Measurements from ENCODE around the gene ZDHHC12. TPM values are rescaled to one million over a fixed set of nuclear protein-coding genes. Genes with fewer than 3 reads are reported as not detected.

ZDHHC12 gene
- total RNA-seq, 6 experiments from 2014 or later = 48.1 to 54.6 (median 53.1) TPM

DNA sequence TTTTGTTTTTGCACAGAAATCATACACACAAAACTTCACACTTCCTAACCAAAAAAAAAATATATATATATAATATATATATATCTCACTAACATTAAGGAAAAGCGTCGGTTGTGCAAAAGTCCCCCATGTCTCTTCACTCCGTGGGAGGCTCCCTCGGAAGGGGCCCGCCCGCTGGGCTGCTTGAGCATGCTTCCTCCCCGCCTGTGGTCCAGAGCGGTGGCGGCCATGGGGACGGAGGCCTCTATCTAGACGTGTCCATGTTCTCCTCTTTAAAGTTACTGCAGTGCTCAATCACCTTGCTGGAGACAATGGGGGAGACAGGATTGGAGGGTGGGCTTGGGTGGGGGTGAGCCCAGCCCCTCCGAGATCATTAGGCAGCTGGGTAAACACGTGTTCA lies 7.2 kb upstream of the ZDHHC12 start:
- Mint-ChIP-seq H3K27ac (no peak overlapping the region), H3K36me3 (ENCODE audit: low read depth) (peaks cover 6% of the 10 kb centered on the region; the same call in 1 of the 2 replicates), H3K9me3 (no peaks in the 10 kb centered on the region), H3K4me3 (no peak overlapping the region), H3K4me1 (ENCODE audit: low read depth) (no peaks in the 10 kb centered on the region; the same call in 1 of the 2 replicates), H3K27me3 (ENCODE audit: insufficient read depth) (no peaks in the 10 kb centered on the region; the same call in 1 of the 2 replicates)
- no peak for DNase-seq
- TF ChIP-seq, protein P1, sequence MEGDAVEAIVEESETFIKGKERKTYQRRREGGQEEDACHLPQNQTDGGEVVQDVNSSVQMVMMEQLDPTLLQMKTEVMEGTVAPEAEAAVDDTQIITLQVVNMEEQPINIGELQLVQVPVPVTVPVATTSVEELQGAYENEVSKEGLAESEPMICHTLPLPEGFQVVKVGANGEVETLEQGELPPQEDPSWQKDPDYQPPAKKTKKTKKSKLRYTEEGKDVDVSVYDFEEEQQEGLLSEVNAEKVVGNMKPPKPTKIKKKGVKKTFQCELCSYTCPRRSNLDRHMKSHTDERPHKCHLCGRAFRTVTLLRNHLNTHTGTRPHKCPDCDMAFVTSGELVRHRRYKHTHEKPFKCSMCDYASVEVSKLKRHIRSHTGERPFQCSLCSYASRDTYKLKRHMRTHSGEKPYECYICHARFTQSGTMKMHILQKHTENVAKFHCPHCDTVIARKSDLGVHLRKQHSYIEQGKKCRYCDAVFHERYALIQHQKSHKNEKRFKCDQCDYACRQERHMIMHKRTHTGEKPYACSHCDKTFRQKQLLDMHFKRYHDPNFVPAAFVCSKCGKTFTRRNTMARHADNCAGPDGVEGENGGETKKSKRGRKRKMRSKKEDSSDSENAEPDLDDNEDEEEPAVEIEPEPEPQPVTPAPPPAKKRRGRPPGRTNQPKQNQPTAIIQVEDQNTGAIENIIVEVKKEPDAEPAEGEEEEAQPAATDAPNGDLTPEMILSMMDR (IDR thresholded peaks at IDR 0.05) = no peak

DNA sequence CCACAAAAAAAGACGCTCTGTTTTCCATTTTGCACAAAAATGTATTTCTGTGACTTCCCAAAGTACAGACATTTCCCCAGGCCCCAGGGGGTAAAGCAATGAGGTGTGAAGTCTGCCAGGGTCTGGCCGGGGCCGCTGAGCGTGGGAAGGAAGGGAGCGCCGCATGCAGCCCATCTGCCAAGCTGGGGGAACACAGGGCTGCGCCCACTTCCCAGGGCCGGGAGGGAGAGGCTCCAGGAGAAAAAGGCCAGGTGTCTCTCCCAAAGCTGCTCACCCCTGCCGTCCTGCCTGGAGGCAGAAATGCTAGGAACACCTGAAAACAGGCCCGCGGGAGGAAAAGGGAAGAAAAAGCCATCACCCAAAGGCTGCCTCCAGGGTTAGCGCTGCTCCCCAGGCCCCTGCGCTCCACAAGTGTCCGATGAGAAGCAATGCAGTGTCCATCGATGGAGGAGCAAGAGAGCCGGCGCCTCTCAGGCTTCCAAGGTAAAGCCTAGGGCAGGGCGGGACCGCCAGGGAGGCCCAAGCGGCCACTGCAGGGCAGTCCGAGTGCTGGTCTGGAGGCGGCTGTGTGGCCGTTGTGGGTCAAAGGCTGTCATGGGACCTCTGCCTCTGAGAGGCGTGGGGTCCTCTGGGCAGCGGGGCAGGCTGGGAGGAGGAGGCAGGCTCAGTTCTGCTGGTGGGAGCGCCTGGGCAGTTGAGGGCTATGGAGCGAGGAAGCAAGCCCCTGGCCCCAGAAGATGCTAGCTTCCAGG lies 6.0 kb upstream of the ZDHHC12 start:
- Mint-ChIP-seq H3K27ac (no peak overlapping the region), H3K9me3 (no peaks in the 10 kb centered on the region; the same call in 1 of the 2 replicates), H3K27me3 (ENCODE audit: insufficient read depth) (peaks cover 2% of the 10 kb centered on the region), H3K4me1 (ENCODE audit: low read depth) (peaks cover 3% of the 10 kb centered on the region), H3K4me3 (no peak overlapping the region), H3K36me3 (ENCODE audit: low read depth) (peaks cover 6% of the 10 kb centered on the region; the same call in 1 of the 2 replicates)
- DNase-seq = no peak
- TF ChIP-seq, protein P1 (IDR thresholded peaks at IDR 0.05) = no peak

DNA sequence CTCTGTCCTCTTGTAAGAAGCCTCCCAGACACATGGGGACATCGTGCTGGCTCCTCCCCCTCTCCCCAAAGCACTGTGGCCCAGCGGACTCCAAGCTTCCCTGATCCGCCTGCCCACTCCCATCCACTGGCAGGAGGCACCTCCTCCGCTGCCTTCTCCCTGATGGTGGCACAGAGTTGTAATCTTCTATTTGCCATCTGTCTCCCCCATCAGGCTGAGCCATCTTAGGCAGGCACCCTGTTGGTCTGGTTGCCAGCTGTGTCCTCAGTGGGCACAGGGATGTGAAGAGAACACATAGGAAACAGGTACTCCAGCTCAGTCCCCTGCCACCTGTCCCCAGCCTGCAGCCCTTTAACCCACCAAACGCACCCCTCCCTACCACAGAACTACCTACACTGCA lies 5.4 kb upstream of the ZDHHC12 start:
- no peak overlapping the region for H3K27ac Mint-ChIP-seq
- TF ChIP-seq, protein P1 (IDR thresholded peaks at IDR 0.05) = no peak
- H3K4me3 Mint-ChIP-seq = no peak overlapping the region
- H3K9me3 Mint-ChIP-seq = no peaks in the 10 kb centered on the region; the same call in 1 of the 2 replicates
- peaks cover 6% of the 10 kb centered on the region; the same call in 1 of the 2 replicates for H3K36me3 Mint-ChIP-seq (ENCODE audit: low read depth)
- peaks cover 8% of the 10 kb centered on the region for H3K27me3 Mint-ChIP-seq (ENCODE audit: insufficient read depth)
- peaks cover 10% of the 10 kb centered on the region for H3K4me1 Mint-ChIP-seq (ENCODE audit: low read depth)
- no peak for DNase-seq

DNA sequence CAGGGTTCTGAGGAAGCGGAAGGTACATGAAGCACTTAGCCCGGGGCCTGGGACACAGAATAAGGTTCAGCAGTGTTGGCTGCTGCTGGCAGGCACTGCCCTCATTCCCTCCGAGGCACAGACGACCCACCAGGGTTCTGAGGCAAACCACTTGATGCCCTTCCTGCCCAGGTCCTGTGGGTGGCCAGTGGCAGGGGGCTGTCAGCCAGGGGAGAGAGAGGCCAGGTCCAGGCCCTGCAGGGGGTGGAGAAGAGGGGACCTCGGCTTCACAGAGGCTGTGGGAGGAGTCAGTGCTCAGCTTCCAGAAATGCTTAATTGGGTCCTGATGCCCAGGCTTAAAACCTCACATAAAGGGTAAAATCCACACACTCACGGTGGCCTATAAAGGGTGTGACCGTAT lies 4.4 kb upstream of the ZDHHC12 start:
- H3K36me3 Mint-ChIP-seq (ENCODE audit: low read depth) = peaks cover 5% of the 10 kb centered on the region; the same call in 1 of the 2 replicates

DNA sequence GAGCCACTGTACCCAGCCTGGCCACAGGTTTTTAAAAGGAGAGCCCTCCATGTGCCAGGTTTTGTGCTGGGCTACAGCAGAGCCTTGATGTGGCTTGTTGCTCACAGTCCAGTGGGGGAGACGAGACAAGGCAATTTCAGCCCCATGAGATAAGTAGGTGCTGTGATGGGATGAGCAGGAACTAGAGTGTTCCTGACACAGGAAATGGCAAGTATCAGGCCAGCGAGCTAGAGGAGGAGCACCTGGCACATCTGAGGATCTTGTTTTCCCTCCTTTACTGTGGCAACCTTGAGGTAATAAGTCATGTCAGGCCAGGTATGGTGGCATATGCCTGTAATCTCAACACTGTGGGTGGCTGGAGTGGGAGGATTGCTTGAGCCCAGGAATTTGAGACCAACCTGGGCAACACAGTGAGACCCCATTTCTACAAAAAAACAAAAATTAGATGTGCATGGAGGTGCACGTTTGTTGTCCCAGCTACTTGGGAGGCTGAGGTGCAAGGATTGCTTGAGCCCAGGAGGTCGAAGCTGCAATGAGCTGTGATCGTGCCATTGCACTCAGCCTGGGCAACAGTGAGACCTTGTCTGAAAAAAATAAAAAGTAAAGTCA lies 3.8 kb upstream of the ZDHHC12 start:
- no peak for DNase-seq
- TF ChIP-seq, protein P1 (IDR thresholded peaks at IDR 0.05) = no peak
- no peak overlapping the region for H3K4me3 Mint-ChIP-seq
- no peaks in the 10 kb centered on the region for H3K36me3 Mint-ChIP-seq (ENCODE audit: low read depth)
- peaks cover 17% of the 10 kb centered on the region for H3K4me1 Mint-ChIP-seq (ENCODE audit: low read depth)
- peaks cover 10% of the 10 kb centered on the region for H3K27me3 Mint-ChIP-seq (ENCODE audit: insufficient read depth)
- H3K9me3 Mint-ChIP-seq = no peaks in the 10 kb centered on the region; the same call in 1 of the 2 replicates
- H3K27ac Mint-ChIP-seq = no peak overlapping the region

More for the DNA sequence above, 4.4 kb upstream of the ZDHHC12 start:
- TF ChIP-seq, protein P1 (IDR thresholded peaks at IDR 0.05) = no peak
- Mint-ChIP-seq H3K4me1 (ENCODE audit: low read depth) (peaks cover 17% of the 10 kb centered on the region), H3K27me3 (ENCODE audit: insufficient read depth) (peaks cover 10% of the 10 kb centered on the region), H3K9me3 (no peaks in the 10 kb centered on the region; the same call in 1 of the 2 replicates), H3K4me3 (no peak overlapping the region), H3K27ac (no peak overlapping the region)
- no peak for DNase-seq

Measured in HFFc6 (cell line).